HG02970 (cell line): Measurements from ENCODE around the gene DNASE1L1.

Experiments used
- ATAC-seq: cut with Tn5 transposase; IDR thresholded peaks from one replicate; pipeline ENCODE4 v1.9.1; 2021; ENCODE audit warnings: mild to moderate bottlenecking, moderate library complexity, moderate number of reproducible peaks; ENCODE audit not compliant: unreplicated experiment, low FRiP score

The DNASE1L1 gene

DNA sequence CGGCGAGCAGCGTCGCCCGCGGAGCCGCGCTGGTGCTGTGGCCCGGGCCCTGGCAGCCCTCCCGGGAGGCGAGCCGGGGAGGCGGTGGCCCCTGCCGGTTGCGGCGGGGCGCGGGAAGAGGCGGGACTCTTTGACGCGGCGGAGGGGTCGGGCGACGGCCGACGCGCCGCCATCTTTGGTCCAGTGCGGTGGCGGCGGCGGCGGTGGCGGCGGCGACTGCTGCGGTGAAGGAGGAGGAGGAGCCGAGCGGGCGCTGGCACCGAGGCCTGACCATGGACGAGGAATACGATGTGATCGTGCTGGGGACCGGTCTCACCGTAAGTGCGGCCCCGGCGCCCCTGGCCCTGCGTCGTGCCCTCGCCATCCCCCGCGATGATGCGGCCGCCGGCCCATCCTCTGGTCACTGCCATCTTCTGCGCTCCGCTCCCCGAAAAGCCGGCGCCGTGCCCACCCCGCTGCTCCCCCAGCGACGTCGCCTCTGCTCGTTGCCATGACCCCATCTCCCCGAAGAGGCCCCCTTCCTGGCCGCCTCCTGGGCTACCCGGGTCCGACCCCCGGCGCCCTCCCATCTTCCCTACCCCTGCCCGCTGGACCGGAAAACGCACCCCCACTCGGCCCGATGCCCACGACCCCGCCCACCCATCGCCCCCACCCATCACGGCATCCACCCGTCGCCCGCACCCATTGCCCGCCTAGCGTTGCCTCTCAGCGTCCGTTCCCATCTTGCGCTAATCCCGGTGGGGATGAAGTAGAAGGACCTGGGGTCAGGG, 28.1 kb upstream of the DNASE1L1 start, which contains the start of gene GDI1:
Gene GDI1 (plus strand): TSS at position 172 of the 770 bp plus-strand sequence. CDS start 101 bp downstream, at position 273.
- ATAC-seq, result peak; percentile 44

DNA sequence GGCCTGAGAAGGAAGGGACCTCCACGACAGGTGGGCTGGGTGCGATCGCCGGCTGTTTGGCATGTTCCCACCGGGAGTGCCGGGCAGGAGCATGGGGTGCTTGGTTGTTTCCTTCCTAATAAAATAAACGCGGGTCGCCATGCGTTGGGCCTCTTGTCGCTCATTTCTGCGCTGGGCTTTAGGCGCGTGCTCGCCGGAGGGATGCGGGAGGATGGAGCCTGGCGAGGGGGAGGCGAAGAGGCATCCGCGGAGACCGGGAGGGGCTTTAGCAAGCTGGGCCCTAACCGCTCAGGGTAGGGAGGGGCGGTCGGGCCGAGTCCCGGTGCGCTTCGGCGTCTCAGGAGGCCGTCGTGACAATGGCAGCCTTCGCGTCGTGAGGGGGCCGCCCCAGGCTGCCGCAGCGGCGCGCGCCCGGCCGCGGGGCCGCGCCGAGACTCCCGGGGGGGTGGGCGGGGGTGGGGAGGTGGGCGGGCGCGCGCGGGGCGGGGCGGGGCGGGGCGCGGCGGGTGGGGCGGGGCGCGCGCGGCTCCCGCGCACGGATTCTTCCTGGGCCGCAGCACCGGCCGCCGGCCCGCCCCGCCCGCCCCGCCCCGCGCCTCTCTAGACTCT, 27.4 kb upstream of the DNASE1L1 start:
- ATAC-seq, result peak; percentile 26

DNA sequence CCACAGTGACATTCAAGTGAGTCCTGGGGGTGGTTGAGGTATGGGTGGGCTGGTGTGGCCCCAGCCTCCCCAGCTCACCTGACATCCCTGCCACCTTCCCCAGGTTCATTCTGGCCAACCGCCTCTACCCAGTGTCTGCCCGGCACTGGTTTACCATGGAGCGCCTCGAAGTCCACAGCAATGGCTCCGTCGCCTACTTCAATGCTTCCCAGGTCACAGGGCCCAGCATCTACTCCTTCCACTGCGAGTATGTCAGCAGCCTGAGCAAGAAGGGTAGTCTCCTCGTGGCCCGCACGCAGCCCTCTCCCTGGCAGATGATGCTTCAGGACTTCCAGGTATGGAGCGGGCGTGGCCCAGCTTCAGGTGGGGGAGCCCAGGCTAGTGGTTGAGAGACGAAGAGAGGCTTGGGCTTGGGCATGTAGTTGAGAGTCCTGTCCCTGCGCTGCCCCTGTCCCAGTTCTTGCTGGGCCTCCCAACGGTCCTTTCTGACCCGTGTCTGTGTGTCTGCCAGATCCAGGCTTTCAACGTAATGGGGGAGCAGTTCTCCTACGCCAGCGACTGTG, 26.2 kb upstream of the DNASE1L1 start:
- ATAC-seq, result no peak

DNA sequence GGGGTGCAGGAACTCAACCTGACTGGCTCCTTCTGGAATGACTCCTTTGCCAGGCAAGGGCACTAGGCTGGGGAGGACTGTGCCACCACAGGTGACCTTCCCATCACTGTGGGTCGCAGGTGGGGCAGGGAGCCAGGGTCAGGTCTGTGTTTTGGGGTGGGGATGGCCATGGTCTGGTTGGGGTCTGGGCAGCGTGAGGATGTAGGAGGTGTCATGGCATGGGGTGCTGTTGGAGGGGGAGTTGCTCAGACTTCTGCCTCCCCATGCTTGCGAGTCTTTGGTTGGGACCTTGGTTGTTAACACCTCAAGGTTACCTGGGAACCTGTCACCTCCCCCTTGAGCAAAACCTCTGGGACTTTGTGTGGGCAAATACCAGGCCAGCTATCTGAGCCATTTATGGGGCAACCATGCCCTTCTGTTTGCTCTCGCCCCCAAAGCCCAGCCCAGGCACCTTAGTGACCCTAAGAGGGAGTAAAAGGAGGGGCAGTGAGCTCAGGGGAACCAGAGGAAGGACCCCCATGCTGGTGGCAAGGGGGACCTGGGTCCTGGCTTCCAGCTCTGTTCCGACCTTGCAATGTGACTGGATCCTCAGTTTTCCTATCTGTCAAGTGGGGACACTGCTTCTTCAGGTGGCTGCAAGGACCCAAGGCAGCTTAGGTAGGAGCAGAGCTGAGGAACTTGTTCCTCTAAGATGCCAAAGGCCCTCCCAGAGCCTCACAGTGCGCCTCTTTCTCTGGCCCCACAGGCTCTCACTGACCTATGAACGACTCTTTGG, 25.5 kb upstream of the DNASE1L1 start:
- ATAC-seq, result no peak

DNA sequence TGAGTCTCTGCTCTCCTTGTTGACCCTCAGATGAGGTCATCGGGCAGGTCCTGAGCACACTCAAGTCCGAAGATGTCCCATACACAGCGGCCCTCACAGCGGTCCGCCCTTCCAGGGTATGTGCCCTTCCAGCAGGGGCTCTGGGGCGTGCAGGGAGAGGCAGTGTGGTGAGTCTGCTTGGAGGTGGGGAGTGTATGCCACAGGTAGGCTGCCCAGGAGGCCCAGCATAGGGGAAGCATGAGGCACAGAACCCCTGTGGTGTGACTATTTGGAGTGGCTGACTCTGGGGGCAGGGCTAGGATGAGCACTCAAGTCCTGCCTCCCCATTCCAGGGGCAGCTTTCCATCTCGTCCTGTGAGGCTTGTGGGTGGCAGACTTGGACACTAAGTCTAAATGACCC, 24.6 kb upstream of the DNASE1L1 start:
- ATAC-seq, result no peak

DNA sequence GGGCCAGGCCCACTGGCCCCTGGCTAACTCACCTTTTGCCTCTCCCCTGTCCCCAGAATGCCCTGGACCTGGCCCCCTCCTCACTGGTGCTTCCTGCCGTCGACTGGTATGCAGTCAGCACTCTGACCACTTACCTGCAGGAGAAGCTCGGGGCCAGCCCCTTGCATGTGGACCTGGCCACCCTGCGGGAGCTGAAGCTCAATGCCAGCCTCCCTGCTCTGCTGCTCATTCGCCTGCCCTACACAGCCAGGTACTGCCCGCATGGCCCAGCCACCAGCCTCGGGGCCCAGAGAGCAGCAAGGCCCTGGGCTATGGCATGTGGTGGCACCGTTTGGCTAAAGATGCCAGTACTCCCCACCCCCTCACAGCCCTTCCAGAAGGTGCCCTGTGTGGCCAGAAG, 23.2 kb upstream of the DNASE1L1 start:
- ATAC-seq, result no peak

DNA sequence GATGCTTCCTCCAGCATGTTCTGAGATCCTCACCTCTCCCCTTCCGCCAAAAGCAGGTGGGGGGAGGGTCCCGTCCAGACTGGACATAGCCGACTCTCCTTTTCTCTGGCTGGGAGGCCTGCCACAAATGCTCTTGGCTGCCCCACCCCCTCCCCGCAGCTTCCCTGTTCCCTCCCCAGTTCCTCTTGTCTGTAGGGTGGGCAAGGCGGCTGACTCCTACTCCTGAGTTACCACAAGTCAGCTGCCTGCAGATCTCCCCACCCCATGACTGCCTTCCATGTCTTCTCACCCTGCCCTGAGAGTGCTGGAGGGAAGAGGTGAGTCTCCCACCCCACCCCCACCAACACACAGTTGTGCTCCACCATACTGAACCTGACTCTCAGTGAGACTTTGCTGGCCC, 22.3 kb upstream of the DNASE1L1 start:
- ATAC-seq, result no peak

DNA sequence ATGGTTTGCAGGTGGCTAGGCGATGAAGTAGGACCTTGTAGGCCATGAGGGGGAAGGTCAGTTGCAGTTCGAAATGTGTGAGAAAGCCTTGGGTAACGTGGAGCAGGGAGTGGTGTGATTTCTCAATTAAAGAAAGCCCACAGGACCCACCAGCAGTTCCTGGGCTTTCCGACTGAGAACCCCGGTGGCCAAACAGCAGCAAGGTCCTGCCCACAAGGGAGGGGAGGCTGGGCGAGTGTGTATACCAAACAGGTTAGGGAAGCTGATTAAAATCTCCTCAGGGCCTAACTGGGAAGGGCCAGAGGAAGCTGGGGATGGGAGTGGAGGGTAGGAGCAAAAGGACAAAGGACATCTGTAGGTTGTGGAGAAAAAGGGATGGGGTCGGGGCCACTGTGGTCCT, 21.9 kb upstream of the DNASE1L1 start:
- no peak for ATAC-seq

DNA sequence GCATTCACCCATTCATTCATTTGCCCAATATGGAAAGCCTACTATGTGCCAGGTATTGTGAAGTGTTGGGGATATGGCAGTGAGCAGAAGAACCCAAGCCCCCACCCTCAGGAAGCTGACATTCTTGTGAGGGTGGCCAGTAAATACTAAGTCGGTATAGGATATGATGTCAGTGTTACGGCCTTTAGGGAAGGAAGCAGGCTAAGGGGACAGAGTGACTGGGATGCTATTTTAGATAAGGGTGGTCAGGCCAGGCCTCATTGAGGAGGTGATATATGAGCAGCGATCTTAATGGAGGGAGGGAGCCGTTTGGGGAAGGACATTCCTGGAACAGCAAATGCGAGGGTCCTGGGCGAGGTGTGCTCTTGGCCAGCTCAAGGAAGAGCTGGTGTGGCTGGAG, 21.4 kb upstream of the DNASE1L1 start:
- ATAC-seq, result no peak

DNA sequence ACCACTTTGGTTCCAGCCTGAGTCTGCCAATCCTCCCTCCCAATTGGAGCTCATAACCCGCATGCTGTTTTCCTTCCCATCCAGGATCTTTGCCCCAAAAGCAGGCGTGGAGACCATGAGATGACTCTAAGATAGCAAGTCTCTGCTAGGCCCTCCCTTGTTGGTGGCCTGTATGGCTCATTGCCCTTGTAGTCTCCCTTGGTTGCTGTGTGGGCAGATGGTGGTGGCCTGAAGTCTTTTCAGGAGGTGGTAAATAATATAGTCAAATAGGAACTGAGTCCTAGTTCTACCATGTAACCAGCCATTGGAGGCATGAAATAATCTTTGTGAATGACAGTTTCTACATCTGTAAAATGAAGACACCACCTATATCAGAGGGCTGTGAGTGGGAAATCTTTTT, 20.7 kb upstream of the DNASE1L1 start:
- ATAC-seq, result no peak

DNA sequence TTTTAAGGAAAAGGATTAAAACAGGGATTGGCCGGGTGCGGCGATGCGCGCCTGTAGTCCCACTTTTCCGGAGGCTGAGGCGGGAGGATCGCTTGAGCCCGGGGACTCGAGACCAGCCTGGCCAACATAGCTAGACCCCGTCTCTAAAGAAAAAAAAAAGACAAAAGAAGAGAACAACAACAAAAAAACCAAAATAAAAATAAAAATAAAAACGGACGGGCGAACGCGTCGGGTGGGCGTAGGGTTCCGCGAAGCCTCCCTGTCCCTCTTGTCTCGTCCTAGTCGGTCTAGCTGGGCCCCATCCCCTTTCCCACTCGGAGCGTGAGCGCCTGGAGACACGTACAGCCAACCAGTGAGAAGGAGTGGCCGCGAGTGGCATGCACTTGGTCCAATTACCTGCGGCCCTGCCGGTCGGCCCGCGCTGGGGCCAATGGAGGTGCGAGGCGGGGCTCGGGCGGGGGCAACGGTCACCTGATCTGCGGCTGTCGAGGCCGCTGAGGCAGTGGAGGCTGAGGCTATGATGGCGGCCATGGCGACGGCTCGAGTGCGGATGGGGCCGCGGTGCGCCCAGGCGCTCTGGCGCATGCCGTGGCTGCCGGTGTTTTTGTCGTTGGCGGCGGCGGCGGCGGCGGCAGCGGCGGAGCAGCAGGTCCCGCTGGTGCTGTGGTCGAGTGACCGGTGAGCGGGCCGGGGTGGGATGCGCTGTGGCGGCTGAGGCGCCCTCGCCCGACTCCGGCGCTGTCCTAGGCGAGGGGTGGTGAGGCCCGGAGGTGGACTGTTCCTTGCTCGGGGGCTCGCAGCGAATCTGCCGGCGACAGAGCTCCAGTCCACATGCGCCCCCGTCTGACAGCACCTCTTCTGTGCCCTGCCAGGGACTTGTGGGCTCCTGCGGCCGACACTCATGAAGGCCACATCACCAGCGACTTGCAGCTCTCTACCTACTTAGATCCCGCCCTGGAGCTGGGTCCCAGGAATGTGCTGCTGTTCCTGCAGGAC, 19.4 kb upstream of the DNASE1L1 start, which contains the start of gene ATP6AP1:
Gene ATP6AP1 (plus strand): TSS at position 502 of the 996 bp plus-strand sequence. CDS start 16 bp downstream, at position 518.
- peak; percentile 93 for ATAC-seq

DNA sequence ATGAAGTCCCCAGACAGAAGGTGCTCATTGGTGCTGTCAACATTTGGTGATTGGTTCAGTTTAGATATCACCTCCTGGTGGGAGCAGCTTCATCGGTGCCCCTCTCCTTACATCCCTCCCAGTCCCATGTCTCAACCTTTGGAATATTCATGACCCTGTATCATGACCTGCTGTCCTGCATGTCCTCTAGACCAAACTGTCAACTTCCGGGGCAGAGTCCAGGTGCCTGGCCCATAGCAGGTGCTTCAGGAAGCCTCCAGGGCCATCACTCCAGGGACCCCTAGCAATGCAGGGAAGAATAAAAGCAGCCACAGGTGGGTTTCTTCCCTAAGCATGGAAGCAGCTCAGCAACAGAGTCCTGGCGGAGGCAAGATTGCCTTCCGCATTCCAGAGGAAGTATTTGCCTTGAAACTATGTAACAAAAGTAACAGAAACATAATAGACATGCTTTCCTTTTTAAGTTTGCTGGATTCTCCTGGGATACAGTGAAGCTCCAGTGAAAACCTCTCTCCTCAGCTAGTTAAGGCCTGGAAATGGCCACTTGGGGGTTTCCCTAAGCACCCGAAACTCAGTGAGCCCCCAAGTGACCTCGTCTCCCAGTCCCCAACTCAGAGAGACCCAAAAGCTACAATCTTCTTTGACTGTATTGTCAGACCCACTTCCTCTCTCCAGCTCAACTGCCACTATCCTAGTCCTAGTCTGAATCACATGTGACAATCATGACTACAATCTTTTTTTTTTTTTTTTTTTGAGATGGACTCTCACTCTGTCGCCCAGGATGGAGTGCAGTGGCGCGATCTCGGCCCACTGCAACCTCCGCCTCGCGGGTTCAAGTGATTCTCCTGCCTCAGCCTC, 18.1 kb upstream of the DNASE1L1 start:
- no peak for ATAC-seq

DNA sequence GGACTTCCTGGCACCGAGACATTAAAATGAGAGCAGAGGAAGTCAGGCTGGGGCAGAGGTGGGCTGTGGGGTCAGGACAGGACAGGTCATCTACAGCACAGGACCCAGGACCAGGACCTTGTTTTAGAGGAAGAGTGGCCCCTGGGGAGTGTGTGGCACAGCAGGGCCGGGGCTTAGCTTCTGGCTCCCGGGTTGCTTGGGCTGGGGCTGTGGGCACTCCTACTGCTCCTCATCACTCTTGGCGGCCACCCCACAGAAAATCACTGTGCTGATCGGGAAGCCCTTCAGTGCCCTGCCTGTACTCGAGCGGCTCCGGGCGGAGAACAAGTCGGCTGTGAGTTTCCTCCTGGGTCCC, 11.3 kb upstream of the DNASE1L1 start:
- no peak for ATAC-seq

DNA sequence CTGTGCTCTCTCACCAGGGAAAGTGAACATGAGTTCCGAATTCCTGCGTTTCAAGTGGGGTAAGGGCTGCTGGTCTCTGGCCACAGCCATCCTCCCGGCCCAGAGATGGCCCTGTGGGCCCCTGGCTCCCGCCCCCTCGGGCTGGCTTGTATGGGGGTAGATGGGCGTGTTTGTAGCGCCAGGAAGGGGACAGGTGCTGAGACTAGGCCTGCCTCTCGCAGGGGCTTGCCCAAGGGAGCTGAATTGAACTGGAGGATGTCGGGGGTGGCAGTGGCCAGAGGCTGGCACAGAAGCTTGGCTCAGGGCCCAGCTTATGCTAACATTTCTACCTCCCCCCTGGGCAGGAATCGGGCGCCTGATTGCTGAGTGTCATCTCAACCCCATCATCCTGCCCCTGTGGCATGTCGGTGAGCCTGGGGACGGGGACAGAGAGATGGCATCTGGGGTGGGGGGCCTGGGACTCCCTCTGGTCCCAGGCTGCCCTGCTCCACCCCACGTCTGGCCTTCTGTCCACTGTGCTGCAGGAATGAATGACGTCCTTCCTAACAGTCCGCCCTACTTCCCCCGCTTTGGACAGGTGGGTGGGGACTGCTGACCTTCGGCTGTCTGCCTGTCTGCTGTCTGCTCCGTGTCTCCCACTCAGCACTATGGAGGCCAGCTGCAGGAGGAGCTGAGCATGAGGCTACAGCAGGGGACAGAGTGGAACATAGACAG, 10.8 kb upstream of the DNASE1L1 start:
- ATAC-seq, result no peak

DNA sequence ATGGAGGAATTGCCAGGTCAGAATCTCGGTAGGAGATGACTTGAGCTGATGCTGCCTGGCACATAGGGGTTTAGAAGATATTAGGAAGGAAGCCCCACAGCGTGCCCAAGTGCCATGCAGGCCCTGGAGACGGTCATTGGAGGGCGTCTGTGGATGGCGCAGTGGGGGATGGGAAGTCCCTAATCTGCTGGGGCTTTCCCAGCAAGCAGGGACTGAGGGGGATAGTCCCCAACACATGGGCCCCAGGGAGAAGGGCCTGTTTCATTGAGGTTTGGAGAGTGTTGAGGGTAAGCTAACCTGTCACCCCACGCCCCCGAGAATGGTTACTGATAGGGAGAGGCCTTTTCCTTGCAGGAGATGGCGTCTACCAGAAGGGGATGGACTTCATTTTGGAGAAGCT, 10.1 kb upstream of the DNASE1L1 start:
- ATAC-seq, result no peak

DNA sequence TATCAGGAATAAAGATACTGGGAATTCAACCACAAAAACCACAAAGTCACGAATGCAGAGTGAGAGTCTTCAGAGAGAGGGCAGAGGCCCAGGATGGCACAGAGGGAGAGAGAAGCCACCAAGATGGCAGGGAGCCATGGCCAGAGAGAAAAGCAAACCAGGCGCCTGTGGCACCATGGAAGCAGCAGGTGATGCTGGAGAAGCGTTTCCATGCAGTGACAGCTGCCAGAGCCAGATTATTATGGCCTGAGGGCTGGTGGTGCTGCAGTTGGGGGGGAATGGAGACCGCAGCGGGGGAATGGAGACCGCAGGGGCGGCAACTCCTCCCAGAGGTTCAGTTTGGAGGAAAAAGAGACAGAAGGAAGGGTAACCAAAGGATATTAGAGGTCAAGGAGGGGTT, 8.1 kb upstream of the DNASE1L1 start:
- ATAC-seq, result no peak

DNA sequence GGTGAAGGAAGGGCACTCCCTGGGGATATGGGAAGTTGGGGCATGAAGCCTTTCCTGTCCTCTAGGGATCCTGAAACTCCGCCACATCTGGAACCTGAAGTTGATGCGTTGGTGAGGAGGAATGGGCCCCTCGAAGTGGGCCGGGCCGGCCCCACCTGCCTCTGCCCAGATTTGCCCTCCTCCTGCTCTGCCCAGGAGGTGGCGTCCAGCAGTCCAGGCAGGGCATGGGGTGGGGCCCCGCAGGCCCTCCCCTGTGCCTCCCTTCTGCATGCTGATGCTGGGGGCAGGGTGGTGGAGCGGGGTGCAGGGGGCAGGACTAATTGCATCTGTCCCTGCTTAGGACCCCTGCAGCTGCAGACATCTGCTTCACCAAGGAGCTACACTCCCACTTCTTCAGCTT, 4.1 kb upstream of the DNASE1L1 start:
- ATAC-seq, result no peak

DNA sequence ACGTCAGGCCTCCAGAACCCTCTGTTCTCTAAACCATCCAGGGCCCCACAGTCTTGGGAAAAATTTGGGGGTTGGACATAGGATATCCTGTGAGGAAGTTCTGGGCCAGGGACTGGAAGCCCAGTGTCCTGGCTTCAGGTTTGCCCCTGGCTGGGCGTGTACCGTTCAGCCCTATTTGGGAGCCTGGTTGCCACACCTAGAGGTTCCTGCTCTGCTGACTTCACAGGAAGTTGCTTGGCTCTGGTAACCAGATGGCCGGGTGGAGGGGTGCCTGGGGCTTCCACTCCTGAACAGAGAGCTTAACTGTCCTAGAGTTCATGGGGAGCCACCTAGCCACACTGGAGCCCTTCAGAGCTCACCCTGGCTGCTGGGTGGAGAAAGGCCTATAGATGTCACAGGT, 3.4 kb upstream of the DNASE1L1 start:
- no peak for ATAC-seq
